HL-60 (cell line): ENCODE results near the gene SIGLEC8.

Experiments used
- GABPA ChIP-seq: IDR thresholded peaks from 2 replicates; pipeline ENCODE4 v1.6.1; 2012; ENCODE audit warnings: low read depth
- POLR2AphosphoS5 ChIP-seq: IDR thresholded peaks from 2 replicates; pipeline ENCODE4 v1.6.1; 2012; ENCODE audit warnings: low read depth
- TF ChIP-seq, protein P1 (sequence below): IDR thresholded peaks from one replicate; pipeline ENCODE4 v1.5.1; 2011; ENCODE audit warnings: low read length, control low read depth, inconsistent platforms; ENCODE audit not compliant: insufficient read depth
- TF ChIP-seq, protein P2 (sequence below): IDR thresholded peaks from 2 replicates; pipeline ENCODE4 v1.6.1; 2012; ENCODE audit warnings: low read depth; ENCODE audit not compliant: insufficient replicate concordance

DNA sequence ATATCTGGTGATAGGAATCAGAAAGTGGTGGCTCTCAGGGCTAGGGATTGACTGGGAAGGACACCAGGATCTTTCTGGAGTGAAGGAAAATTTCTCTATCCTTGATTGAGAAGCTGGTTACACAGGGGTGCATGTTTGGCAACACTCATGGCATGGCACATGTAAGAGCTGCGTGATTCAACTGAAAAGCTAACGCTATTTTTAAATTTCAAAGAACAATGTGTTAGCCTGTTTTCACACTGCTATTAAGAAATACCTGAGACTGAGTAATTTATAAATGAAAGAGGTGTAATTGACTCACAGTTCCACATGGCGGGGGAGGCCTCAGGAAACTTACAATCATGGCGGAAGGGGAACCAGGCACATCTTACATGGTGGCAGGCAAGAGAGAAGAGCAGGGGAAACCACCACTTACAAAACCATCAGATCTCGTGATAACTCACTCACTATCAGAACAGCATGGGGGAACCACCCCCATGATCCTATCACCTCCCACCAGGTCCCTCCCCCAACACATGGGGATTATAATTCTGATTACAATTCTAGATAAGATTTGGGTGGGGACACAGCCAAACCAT, 7.4 kb downstream of the SIGLEC8 start:
- TF ChIP-seq, protein P1, sequence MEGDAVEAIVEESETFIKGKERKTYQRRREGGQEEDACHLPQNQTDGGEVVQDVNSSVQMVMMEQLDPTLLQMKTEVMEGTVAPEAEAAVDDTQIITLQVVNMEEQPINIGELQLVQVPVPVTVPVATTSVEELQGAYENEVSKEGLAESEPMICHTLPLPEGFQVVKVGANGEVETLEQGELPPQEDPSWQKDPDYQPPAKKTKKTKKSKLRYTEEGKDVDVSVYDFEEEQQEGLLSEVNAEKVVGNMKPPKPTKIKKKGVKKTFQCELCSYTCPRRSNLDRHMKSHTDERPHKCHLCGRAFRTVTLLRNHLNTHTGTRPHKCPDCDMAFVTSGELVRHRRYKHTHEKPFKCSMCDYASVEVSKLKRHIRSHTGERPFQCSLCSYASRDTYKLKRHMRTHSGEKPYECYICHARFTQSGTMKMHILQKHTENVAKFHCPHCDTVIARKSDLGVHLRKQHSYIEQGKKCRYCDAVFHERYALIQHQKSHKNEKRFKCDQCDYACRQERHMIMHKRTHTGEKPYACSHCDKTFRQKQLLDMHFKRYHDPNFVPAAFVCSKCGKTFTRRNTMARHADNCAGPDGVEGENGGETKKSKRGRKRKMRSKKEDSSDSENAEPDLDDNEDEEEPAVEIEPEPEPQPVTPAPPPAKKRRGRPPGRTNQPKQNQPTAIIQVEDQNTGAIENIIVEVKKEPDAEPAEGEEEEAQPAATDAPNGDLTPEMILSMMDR, result no peak
- TF ChIP-seq POLR2AphosphoS5 (no peak), GABPA (no peak)
- TF ChIP-seq, protein P2, sequence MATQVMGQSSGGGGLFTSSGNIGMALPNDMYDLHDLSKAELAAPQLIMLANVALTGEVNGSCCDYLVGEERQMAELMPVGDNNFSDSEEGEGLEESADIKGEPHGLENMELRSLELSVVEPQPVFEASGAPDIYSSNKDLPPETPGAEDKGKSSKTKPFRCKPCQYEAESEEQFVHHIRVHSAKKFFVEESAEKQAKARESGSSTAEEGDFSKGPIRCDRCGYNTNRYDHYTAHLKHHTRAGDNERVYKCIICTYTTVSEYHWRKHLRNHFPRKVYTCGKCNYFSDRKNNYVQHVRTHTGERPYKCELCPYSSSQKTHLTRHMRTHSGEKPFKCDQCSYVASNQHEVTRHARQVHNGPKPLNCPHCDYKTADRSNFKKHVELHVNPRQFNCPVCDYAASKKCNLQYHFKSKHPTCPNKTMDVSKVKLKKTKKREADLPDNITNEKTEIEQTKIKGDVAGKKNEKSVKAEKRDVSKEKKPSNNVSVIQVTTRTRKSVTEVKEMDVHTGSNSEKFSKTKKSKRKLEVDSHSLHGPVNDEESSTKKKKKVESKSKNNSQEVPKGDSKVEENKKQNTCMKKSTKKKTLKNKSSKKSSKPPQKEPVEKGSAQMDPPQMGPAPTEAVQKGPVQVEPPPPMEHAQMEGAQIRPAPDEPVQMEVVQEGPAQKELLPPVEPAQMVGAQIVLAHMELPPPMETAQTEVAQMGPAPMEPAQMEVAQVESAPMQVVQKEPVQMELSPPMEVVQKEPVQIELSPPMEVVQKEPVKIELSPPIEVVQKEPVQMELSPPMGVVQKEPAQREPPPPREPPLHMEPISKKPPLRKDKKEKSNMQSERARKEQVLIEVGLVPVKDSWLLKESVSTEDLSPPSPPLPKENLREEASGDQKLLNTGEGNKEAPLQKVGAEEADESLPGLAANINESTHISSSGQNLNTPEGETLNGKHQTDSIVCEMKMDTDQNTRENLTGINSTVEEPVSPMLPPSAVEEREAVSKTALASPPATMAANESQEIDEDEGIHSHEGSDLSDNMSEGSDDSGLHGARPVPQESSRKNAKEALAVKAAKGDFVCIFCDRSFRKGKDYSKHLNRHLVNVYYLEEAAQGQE, result no peak
